Neural progenitor cell (in vitro differentiated cells): ENCODE results near the gene PROSER3. TPM values are rescaled to one million over a fixed set of nuclear protein-coding genes. Genes with fewer than 3 reads are reported as not detected.

ENCODE experiments used
- DNase-seq: peaks from one replicate; pipeline ENCODE4 v3.0.0-alpha.2; 2016; ENCODE audit warnings: low spot score
- H2AFZ ChIP-seq: fragments of 200-600 bp; sonication (generic); replicated peaks from 2 replicates; pipeline ENCODE4 v1.6.1; 2016; ENCODE audit warnings: antibody characterized with exemption
- H3F3A ChIP-seq: fragments of 200-600 bp; sonication (generic); 2 replicates; pipeline ENCODE4 v1.6.1; 2016; ENCODE audit warnings: antibody characterized with exemption, low read depth
- H3K27ac ChIP-seq: fragments of 200-600 bp; sonication (generic); 2 replicates; pipeline ENCODE4 v1.5.1; 2016; ENCODE audit warnings: mild to moderate bottlenecking
- H3K27me3 ChIP-seq: fragments of 200-600 bp; sonication (generic); 2 replicates; pipeline ENCODE4 v1.6.1; 2016; ENCODE audit warnings: mild to moderate bottlenecking, moderate library complexity
- H3K36me3 ChIP-seq: fragments of 200-600 bp; sonication (generic); 2 replicates; pipeline ENCODE4 v1.5.1; 2016
- H3K4me1 ChIP-seq: fragments of 200-600 bp; sonication (generic); 2 replicates; pipeline ENCODE4 v1.6.1; 2016; ENCODE audit warnings: mixed run types
- H3K4me2 ChIP-seq: fragments of 200-600 bp; sonication (generic); 2 replicates; pipeline ENCODE4 v1.6.1; 2016
- H3K4me3 ChIP-seq: fragments of 200-600 bp; sonication (generic); 2 replicates; pipeline ENCODE4 v1.5.1; 2016
- H3K79me2 ChIP-seq: fragments of 200-600 bp; sonication (generic); 2 replicates; pipeline ENCODE4 v1.6.1; 2016; ENCODE audit warnings: low read depth
- H3K9ac ChIP-seq: fragments of 200-600 bp; sonication (generic); 2 replicates; pipeline ENCODE4 v1.6.1; 2016
- H3K9me3 ChIP-seq: fragments of 200-600 bp; sonication (generic); 2 replicates; pipeline ENCODE4 v1.5.1; 2016; ENCODE audit warnings: low read depth
- H4K20me1 ChIP-seq: fragments of 200-600 bp; sonication (generic); 2 replicates; pipeline ENCODE4 v1.6.1; 2016; ENCODE audit warnings: low read depth
- H3K27ac Mint-ChIP-seq: 3 replicates; pipeline ENCODE4 v1.8.0; 2021; ENCODE audit warnings: mixed read lengths
- H3K27me3 Mint-ChIP-seq: 2 replicates; pipeline ENCODE4 v1.8.0; 2022; ENCODE audit warnings: low read depth, mild to moderate bottlenecking, inconsistent platforms, moderate library complexity, mixed read lengths; ENCODE audit not compliant: insufficient read depth
- H3K36me3 Mint-ChIP-seq: 3 replicates; pipeline ENCODE4 v1.8.0; 2021; ENCODE audit warnings: mixed read lengths
- H3K4me1 Mint-ChIP-seq: 3 replicates; pipeline ENCODE4 v1.8.0; 2021; ENCODE audit warnings: mixed read lengths
- H3K4me3 Mint-ChIP-seq: 3 replicates; pipeline ENCODE4 v1.8.0; 2021; ENCODE audit warnings: mild to moderate bottlenecking, moderate library complexity, mixed read lengths
- H3K9me3 Mint-ChIP-seq: 3 replicates; pipeline ENCODE4 v1.8.0; 2020; ENCODE audit warnings: mixed read lengths
- EZH2 ChIP-seq: fragments of 200-600 bp; sonication (generic); IDR thresholded peaks from 2 replicates; pipeline ENCODE4 v1.6.1; 2017; ENCODE audit warnings: antibody characterized with exemption, mild to moderate bottlenecking, moderate library complexity
- EZH2phosphoT487 ChIP-seq: fragments of 200-600 bp; sonication (generic); IDR thresholded peaks from 2 replicates; pipeline ENCODE4 v1.6.1; 2017; ENCODE audit warnings: antibody characterized with exemption
- total RNA-seq: library from RNA; depleted of rRNA; stranded (reverse); fragments of >200 nt; gene quantifications from 2 replicates; pipeline ENCODE4 v1.2.3, GENCODE V29; 2015; ENCODE audit warnings: low replicate concordance
- TF ChIP-seq, protein P1 (sequence below): fragments of 200-600 bp; sonication (generic); IDR thresholded peaks from 2 replicates; pipeline ENCODE4 v1.5.1; 2017; ENCODE audit warnings: antibody characterized with exemption, mild to moderate bottlenecking

The PROSER3 gene
- total RNA-seq, 1 donor from 2014 or later: 7.1 TPM

DNA sequence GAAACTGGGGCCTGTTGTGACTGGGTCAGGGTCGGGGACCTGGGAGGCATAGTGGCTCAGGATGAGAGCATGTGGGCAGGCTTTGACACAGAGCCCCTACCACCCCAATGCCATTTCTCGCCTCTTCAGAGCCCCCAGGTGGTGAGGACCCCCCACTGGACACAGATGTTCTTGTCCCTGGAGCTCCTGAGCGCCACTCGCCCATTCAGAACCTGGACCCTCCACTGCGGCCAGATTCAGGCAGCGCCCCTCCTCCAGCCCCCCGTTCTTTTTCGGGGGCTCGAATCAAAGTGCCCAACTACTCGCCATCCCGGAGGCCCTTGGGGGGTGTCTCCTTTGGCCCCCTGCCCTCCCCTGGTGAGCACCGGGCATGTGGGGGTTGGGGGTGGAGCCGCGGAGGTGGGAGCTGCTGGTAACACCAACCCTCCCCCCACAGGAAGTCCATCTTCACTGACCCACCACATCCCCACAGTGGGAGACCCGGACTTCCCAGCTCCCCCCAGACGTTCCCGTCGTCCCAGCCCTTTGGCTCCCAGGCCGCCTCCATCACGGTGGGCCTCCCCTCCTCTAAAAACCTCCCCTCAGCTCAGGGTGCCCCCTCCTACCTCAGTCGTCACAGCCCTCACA, 26.1 kb upstream of the PROSER3 start:
- TF ChIP-seq EZH2 (no peak), EZH2phosphoT487 (no peak)
- TF ChIP-seq, protein P1, sequence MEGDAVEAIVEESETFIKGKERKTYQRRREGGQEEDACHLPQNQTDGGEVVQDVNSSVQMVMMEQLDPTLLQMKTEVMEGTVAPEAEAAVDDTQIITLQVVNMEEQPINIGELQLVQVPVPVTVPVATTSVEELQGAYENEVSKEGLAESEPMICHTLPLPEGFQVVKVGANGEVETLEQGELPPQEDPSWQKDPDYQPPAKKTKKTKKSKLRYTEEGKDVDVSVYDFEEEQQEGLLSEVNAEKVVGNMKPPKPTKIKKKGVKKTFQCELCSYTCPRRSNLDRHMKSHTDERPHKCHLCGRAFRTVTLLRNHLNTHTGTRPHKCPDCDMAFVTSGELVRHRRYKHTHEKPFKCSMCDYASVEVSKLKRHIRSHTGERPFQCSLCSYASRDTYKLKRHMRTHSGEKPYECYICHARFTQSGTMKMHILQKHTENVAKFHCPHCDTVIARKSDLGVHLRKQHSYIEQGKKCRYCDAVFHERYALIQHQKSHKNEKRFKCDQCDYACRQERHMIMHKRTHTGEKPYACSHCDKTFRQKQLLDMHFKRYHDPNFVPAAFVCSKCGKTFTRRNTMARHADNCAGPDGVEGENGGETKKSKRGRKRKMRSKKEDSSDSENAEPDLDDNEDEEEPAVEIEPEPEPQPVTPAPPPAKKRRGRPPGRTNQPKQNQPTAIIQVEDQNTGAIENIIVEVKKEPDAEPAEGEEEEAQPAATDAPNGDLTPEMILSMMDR: no peak

DNA sequence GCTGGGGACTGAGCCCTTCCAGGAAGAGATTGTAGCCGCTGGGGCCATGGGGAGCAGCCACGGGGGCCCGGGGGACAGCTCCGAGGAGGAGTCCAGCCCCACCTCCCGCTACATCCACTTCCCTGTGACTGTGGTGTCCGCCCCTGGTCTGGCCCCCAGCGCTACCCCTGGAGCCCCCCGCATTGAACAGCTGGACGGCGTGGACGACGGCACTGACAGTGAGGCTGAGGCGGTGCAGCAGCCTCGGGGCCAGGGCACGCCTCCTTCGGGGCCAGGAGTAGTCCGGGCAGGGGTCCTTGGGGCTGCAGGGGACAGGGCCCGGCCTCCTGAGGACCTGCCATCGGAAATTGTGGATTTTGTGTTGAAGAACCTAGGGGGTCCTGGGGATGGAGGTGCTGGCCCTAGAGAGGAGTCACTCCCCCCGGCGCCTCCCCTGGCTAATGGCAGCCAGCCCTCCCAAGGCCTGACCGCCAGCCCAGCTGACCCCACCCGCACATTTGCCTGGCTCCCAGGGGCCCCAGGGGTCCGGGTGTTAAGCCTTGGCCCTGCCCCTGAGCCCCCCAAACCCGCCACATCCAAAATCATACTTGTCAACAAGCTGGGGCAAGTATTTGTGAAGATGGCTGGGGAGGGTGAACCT, 25.3 kb upstream of the PROSER3 start:
- DNase-seq: no peak

More for the DNA sequence above, 26.1 kb upstream of the PROSER3 start:
- DNase-seq: no peak
- H3K27ac Mint-ChIP-seq: no peak overlapping the region
- peaks cover 40% of the 10 kb centered on the region for H3K36me3 Mint-ChIP-seq
- H3K4me1 Mint-ChIP-seq: no peaks in the 10 kb centered on the region
- Histone ChIP-seq H3K27ac (no peak overlapping the region), H3K79me2 (no peaks in the 10 kb centered on the region), H2AFZ (no peak overlapping the region), H3F3A (no peaks in the 10 kb centered on the region), H3K36me3 (no peaks in the 10 kb centered on the region), H3K27me3 (no peaks in the 10 kb centered on the region), H3K4me3 (no peak overlapping the region), H3K4me1 (no peaks in the 10 kb centered on the region), H4K20me1 (no peaks in the 10 kb centered on the region), H3K4me2 (no peak overlapping the region), H3K9me3 (no peaks in the 10 kb centered on the region), H3K9ac (no peak overlapping the region)
- no peak overlapping the region for H3K4me3 Mint-ChIP-seq
- H3K9me3 Mint-ChIP-seq: no peaks in the 10 kb centered on the region
- H3K27me3 Mint-ChIP-seq: peaks cover 7% of the 10 kb centered on the region

DNA sequence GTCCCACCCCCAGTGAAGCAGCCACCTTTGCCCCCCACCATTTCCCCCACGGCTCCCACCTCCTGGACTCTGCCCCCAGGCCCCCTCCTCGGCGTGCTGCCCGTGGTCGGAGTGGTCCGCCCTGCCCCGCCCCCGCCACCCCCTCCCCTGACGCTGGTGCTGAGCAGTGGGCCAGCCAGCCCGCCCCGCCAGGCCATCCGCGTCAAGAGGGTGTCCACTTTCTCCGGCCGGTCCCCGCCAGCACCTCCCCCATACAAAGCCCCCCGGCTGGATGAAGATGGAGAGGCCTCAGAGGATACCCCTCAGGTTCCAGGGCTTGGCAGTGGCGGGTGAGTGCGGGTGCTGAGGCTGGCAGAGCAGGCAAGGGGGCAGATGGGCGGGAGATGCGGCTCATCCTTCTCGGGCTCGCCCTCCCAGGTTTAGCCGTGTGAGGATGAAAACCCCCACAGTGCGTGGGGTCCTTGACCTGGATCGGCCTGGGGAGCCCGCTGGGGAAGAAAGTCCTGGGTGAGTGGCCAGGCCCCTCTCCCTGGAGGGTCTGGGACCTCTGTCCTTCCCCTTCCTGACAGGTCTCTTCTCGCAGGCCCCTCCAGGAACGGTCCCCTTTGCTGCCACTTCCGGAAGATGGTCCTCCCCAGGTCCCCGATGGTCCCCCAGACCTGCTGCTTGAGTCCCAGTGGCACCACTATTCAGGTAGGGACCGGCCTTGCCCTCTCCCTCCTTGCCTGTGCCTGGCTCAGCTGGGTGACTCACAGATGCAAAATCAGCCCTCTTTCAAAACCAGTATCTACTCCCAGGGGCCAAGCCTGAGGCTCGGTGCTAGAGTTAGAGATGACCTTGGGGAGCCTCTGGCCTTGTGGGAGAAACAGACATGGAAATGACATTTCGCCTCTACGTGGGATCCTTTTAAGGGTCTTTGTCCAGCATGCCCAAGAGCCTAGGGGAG, 24.5 kb upstream of the PROSER3 start:
- Mint-ChIP-seq H3K27ac (no peak overlapping the region), H3K27me3 (peaks cover 5% of the 10 kb centered on the region), H3K36me3 (peaks cover 36% of the 10 kb centered on the region), H3K9me3 (no peaks in the 10 kb centered on the region), H3K4me1 (no peaks in the 10 kb centered on the region), H3K4me3 (no peak overlapping the region)
- no peaks in the 10 kb centered on the region for H3K9me3 ChIP-seq
- no peaks in the 10 kb centered on the region for H3K27me3 ChIP-seq
- no peak overlapping the region for H3K4me2 ChIP-seq
- no peak overlapping the region for H3K27ac ChIP-seq
- H3K79me2 ChIP-seq: no peaks in the 10 kb centered on the region
- H2AFZ ChIP-seq: no peak overlapping the region
- no peak overlapping the region for H3K4me3 ChIP-seq
- TF ChIP-seq EZH2 (no peak), EZH2phosphoT487 (no peak)
- TF ChIP-seq, protein P1: no peak
- no peak overlapping the region for H3K9ac ChIP-seq
- H3F3A ChIP-seq: no peaks in the 10 kb centered on the region
- H3K4me1 ChIP-seq: no peaks in the 10 kb centered on the region
- H3K36me3 ChIP-seq: no peaks in the 10 kb centered on the region
- H4K20me1 ChIP-seq: no peaks in the 10 kb centered on the region
- no peak for DNase-seq

More for the DNA sequence above, 25.3 kb upstream of the PROSER3 start:
- H3K9me3 ChIP-seq: no peaks in the 10 kb centered on the region
- H3K4me3 Mint-ChIP-seq: no peak overlapping the region
- H3K36me3 ChIP-seq: no peaks in the 10 kb centered on the region
- no peaks in the 10 kb centered on the region for H3K27me3 ChIP-seq
- no peaks in the 10 kb centered on the region for H3K9me3 Mint-ChIP-seq
- peaks cover 7% of the 10 kb centered on the region for H3K27me3 Mint-ChIP-seq
- no peaks in the 10 kb centered on the region for H3K4me1 Mint-ChIP-seq
- H3K27ac Mint-ChIP-seq: no peak overlapping the region
- peaks cover 37% of the 10 kb centered on the region for H3K36me3 Mint-ChIP-seq
- H3K79me2 ChIP-seq: no peaks in the 10 kb centered on the region
- no peak overlapping the region for H2AFZ ChIP-seq
- no peak overlapping the region for H3K4me3 ChIP-seq
- H3K4me1 ChIP-seq: no peaks in the 10 kb centered on the region
- H3K4me2 ChIP-seq: no peak overlapping the region
- H3F3A ChIP-seq: no peaks in the 10 kb centered on the region
- TF ChIP-seq EZH2 (no peak), EZH2phosphoT487 (no peak)
- TF ChIP-seq, protein P1: no peak
- H4K20me1 ChIP-seq: no peaks in the 10 kb centered on the region
- H3K27ac ChIP-seq: no peak overlapping the region
- H3K9ac ChIP-seq: no peak overlapping the region
